Breast epithelium (tissue), 3 donors: Measurements from ENCODE around the gene UCK1.

Experiments used
- POLR2A ChIP-seq: fragments of 450-650 bp; IDR thresholded peaks from one replicate; pipeline ENCODE4 v1.6.1; 2016; ENCODE audit warnings: antibody characterized with exemption, mild to moderate bottlenecking, moderate library complexity
- TF ChIP-seq, protein P1 (sequence below), 3 donors: fragments of 450-650 bp; IDR thresholded peaks; one replicate each; pipeline ENCODE4 v1.5.1; 2016 to 2017; ENCODE audit warnings: antibody characterized with exemption in 3 of 3, mild to moderate bottlenecking in 3 of 3, moderate library complexity in 3 of 3

DNA sequence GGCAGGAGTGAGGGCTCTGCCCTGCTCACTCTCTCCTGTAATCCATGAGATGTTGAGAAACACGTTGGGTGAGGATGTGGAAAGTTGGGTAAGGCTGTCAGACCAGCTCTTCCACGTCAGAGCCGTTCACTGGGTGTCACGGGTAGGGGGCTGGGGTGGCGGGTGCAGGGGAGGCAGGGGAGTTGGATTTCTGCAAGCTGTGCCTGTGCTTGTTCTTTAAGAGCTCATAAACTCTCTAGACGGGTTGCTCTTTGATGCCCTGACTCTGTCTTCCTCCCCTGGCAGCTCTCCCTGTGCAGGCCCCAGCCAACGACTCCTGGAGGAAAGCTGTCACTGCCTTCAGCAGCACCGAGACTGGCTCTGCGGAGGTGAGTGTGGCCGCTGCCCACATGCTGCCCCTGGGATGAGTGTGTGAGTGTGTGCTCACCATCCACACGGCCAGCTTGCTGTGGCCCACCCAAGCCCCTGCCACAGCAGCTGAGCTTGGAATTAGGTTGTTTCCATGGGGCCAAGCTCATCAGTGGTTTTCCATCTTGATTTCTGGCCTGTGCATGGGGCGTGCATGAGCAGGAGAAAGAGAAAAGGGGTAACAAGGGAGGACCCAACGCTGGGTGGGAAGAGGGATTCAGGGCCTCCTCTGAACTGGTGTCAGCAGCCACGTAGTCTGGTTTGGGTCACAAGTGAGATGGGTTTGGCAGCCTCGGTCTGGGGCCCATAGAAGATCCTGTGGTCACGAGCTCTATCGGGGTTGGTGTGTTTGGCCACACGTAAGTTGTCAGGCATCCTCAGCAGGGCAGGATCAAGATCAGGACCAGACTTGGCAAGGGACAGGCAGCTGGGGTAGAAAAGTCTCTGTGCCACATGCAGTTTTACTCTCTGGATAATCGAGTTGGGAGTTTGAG, 49.4 kb downstream of the UCK1 start:
- TF ChIP-seq, protein P1, sequence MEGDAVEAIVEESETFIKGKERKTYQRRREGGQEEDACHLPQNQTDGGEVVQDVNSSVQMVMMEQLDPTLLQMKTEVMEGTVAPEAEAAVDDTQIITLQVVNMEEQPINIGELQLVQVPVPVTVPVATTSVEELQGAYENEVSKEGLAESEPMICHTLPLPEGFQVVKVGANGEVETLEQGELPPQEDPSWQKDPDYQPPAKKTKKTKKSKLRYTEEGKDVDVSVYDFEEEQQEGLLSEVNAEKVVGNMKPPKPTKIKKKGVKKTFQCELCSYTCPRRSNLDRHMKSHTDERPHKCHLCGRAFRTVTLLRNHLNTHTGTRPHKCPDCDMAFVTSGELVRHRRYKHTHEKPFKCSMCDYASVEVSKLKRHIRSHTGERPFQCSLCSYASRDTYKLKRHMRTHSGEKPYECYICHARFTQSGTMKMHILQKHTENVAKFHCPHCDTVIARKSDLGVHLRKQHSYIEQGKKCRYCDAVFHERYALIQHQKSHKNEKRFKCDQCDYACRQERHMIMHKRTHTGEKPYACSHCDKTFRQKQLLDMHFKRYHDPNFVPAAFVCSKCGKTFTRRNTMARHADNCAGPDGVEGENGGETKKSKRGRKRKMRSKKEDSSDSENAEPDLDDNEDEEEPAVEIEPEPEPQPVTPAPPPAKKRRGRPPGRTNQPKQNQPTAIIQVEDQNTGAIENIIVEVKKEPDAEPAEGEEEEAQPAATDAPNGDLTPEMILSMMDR (IDR thresholded peaks at IDR 0.05): no peak
- no peak for TF ChIP-seq POLR2A
